Inflammatory macrophage treated with lipopolysaccharide for 4 hours (primary cell): ENCODE results near the gene DIAPH1.

Experiments
- DNase-seq: peaks from one replicate; pipeline ENCODE4 v3.0.0-alpha.2; 2020

Gene DIAPH1

DNA sequence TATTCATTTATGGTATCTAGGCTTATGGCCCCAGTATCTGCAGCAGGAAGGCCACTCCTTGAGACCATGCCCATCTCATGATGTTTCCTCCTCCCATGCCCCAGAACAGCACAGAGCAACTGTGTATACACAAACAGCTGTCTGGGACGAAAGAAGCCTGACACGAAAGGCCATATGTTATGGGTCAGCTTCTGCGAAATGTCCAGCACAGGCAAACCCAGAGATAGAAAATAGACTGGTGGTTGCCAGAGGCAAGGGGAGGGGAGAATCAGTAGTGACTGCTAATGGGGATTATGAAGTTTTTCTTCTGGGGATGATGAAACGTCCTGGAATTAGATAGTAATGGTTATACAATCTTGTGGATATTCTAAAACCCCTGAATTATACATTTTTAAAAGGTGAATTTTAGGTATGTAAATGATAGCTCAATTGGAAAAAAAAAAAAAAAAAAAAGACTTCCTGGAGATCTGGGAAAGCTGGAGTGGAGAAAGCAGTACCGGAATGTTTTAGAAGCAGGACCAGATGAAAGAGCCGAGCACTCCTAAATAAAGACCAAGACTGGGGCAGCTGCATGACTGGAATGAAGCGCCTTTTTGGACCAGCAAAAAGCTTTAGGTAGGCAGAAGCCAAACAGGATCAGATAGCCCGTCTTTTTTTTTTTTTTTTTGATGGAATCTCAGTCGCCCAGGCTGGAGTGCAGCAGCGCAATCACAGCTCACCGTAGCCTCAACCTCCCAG lies 100.8 kb downstream of the DIAPH1 start:
- no peak for DNase-seq

DNA sequence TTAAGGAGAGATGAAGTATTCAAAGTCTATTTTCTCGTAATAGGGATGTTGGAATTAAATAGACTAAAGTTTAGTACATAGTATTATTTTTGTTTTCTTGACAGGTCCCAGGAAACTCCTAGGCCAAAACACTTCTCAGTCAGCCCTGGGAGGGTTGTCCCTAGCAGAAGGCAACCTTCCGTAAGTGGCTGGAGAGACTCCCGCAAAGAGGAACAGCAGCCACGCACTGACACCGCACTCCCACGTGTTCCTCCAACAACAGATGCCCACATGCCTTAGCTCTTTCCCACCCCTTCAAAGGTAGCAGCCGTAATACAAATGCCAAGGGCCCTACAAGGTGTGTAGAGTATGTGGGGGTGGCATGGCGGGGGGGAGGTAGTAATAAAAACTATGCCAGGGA lies 101.5 kb downstream of the DIAPH1 start:
- peak; percentile 31 for DNase-seq

DNA sequence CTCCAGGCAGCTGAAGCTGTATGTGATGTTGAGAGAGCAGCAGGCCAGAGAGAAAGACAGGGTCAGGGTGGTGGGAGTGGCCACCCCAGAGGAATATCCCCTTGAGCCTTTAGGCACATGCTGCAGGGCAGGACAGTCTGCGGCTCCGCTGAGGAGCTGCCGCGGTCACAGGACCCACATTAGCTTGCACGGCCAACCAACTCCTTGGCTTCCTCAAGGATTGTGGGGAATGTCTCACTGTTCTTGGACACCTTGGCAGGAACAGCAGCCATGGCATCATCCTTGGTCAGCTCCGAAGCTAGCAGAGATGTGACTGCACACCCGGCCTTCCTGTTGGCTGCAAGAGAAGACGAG lies 102.2 kb downstream of the DIAPH1 start:
- DNase-seq = no peak

DNA sequence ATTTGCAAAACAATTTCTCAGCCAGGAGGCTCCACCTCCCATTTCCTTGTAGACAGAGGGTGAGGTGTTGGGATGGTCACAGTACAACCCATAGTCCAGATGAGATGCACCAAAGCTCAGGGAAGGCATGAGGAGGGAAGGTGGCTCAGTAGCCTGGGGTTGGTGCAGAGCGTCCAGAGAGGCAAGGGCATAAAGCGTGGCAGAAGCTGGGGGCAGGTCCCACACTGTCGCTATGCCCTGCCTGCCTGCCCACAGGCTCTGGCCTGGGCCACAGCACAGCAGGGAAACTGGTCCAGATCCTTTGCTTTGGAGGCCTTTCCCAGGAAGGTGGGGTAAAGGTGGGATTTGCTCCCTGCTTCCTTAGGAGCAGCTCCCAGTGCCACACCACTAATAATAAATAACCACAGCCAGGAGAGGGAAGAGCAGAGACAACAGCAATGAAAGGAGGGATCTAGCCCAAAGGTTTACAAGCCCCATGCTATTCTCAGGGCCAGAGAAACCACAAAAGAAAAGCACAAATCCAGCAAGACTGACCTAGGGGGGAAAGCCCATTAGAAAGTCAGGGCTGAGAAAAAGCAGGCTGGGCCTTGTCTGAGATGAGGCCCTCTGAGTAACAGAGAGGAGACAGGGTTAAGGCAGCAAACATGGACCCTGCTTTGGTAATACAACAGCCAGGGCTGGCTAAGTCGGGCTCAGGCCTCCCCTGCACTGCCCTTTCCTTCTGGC lies 102.7 kb downstream of the DIAPH1 start:
- no peak for DNase-seq

DNA sequence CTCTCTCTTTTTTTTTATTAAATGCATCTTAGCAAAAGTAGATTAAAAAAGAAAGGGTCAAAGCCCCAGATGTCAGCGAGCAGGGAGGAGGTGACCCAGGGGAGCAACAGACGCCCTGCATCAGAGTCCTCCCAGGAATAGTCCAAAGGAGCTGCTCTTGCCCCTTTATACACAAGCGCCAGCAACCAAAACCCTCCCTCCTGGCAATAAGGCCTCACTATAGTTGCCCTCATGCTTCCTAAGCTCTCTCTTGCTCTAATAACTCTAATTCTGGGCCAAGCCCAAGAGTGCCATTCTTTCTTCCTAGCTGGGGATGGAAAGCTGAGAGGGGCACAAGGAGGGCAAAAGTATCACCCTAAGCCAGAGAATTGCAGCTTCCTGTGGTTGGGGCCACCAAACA lies 103.7 kb downstream of the DIAPH1 start:
- no peak for DNase-seq

DNA sequence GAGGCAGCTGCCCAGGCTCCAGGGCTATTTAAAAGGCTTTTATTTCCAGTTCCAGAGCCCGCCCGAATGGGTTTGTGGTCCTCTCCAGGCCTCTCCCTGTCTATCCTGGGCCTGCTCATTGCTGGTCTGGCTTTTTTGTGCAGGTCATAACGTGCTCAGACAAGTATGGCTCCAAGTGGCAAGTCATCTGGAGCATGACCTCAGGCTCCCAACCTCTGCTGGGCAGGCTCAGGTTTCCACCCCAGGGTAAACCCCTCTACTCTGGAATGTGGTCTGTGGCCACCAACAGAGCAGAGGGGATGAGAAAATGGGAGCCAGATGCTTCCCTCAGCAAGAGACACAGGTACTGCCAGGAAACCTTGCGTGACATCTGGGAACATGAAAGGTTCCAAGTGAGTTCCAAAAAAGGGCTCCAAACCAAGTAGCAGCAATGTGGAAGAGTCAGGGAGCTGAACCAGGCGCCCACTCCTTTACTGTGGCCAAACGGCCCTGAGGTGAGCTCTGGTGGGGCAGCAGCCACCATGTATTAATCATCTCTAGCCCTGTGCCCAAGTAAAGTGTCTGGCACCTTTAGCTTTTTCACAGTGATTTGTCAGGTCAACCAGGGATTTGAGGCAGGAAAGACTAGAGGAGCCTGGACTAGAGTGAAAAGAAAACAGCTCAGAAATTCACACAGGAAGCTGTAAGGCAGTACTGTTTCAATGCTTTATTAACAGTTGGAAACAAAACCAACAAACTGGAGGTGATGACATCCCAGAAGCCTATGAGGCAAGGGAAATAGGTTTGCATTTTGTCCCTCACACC lies 104.3 kb downstream of the DIAPH1 start:
- no peak for DNase-seq

DNA sequence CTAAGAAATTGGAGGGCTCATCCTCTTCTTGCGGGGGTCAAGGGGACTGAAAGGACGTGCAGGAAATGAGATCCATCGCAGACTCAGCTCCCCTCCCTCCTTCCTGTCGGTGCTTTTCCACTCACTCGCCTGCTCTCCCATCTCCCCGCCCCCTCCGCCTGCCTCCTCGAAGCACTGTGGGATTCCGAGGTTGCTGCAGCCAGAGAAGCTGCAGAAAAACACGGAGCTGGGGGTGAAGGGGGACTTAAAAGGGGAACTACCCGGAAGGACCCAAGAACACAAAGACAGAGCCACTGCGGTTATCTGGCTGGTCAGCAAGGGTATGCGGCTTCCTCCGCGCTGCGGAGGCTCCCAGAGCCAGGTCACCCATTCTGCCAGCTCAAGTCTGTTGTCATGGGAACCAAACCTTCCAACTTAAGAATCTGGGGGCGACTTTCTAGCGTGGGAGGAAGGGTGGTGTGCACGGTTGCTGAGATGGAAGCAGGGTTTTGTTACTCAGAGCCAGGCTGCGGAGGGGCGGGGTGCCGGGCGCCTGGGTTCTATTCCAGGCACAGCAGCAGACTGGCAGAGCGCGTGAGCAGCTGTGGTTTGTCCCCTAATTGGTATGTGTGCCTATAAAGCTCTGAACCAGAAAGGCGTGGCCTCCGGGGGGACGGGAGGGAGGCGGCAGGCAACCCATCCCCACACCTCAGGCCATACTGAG lies 105.0 kb downstream of the DIAPH1 start:
- peak; percentile 79 for DNase-seq

DNA sequence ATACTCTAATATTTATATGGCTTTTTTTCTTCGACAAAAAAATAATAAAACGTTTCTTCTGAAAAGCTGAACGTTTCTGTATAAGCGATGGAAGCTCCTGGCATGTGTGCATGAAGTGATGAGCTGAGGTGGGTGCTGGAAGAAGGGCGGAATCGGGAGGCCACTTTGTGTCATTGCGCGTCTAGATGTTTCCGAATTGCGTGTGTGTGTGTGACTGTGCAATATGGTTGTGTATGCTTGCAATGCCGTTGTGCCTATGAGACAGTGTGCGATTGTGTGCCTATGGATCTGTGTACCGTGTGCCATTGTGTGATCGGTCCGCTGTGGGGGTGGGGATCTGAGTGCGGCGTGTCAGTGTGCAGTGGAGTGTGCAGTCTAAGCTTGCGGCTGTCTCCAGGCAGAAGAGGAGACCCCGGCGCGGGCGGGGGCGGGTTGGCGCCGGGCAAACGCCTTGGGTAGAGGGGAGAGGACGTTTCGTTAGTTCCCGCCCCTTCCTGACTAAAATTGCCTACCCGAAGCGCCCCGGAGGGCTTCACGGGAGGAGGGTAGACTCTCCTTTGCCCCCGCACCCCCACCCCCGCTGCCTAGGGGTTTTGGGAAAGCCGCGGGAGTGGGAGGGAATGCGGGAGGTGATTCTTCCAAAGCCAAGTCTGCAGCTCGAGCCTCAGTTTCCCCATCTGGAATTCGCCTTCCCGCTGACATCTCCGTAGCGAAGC lies 105.7 kb downstream of the DIAPH1 start:
- peak; percentile 52 for DNase-seq

DNA sequence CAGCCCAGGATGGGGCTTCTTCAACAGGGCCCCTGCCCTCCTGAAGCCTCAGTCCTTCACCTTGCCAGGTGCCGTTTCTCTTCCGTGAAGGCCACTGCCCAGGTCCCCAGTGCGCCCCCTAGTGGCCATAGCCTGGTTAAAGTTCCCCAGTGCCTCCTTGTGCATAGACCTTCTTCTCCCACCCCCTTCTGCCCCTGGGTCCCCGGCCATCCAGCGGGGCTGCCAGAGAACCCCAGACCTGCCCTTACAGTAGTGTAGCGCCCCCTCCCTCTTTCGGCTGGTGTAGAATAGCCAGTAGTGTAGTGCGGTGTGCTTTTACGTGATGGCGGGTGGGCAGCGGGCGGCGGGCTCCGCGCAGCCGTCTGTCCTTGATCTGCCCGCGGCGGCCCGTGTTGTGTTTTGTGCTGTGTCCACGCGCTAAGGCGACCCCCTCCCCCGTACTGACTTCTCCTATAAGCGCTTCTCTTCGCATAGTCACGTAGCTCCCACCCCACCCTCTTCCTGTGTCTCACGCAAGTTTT lies 106.3 kb downstream of the DIAPH1 start:
- DNase-seq = peak; percentile 59

DNA sequence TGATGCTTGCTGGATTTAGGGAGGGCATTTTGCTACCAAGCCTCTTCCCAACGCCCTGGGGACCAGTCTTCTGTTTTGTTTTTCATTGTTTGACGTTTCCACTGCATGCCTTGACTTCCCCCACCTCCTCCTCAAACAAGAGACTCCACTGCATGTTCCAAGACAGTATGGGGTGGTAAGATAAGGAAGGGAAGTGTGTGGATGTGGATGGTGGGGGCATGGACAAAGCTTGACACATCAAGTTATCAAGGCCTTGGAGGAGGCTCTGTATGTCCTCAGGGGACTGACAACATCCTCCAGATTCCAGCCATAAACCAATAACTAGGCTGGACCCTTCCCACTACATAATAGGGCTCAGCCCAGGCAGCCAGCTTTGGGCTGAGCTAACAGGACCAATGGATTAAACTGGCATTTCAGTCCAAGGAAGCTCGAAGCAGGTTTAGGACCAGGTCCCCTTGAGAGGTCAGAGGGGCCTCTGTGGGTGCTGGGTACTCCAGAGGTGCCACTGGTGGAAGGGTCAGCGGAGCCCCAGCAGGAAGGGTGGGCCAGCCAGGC lies 107.0 kb downstream of the DIAPH1 start:
- no peak for DNase-seq

DNA sequence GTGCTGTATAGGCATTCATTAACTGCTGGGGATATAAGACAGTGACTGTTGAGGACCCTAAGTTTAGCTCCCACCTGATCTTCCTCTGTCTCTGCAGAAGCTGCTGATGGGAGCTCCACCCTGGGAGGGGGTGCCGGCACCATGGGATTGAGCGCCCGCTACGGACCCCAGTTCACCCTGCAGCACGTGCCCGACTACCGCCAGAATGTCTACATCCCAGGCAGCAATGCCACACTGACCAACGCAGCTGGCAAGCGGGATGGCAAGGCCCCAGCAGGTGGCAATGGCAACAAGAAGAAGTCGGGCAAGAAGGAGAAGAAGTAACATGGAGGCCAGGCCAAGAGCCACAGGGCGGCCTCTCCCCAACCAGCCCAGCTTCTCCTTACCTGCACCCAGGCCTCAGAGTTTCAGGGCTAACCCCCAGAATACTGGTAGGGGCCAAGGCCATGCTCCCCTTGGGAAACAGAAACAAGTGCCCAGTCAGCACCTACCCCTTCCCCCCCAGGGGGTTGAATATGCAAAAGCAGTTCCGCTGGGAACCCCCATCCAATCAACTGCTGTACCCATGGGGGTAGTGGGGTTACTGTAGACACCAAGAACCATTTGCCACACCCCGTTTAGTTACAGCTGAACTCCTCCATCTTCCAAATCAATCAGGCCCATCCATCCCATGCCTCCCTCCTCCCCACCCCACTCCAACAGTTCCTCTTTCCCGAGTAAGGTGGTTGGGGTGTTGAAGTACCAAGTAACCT lies 107.8 kb downstream of the DIAPH1 start:
- DNase-seq = no peak

DNA sequence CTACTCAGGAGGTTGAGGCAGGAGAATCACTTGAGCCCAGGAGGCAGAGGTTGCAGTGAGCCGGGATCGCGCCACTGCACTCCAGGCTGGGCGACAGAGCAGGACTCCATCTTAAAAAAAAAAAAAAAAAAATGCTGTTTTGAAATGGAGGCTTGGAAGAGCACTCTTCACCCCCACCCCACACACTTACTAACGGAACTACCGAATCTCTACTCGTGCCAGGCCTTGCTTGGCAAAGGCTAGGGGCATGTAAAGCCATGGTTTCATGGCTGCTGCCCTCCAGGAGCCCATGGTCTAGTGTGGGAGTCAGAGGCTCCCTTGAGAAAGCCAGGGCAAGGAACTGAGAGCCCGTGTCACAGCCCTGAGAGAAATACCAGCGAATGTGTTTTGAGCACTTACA lies 108.6 kb downstream of the DIAPH1 start:
- no peak for DNase-seq

DNA sequence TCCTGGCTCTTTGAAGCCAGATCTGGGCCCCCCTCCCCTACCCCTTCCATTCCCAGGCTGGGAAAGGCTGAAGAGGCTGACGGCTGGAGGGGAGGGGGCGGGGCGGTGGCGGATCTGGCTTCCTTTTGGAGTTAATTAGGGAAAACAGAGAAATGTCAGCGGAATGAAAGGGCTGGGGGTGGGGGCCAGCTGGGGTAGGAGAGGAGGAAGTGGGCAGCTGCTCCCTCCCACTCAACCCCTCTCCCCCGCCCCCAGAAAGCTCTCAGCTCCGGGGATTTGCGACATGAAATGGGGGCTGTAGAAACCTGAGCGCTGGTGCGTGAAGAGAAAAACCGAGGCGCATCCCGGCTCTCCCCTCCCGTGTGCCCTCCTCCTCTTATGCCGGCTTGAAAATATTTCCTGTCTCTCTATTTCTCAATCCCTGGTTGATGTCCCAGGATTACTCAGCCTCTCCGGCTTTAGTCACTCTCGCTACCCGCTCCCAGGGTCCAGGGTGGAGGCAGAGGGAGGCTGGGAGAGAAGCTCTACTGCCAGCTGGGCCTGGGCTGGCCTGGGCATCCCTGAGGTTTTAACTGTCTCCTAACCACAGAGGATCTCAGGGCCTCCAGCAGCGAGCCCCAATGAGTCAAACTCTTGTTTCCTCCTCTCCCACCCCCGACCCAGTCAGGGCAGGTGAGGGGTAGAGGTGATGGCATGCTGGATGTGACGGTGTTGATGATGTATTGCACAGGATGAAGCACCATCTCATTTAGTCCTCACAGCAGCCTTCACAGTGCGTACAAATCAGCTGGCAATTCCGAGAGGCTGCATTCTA lies 109.8 kb downstream of the DIAPH1 start:
- peak; percentile 67 for DNase-seq

DNA sequence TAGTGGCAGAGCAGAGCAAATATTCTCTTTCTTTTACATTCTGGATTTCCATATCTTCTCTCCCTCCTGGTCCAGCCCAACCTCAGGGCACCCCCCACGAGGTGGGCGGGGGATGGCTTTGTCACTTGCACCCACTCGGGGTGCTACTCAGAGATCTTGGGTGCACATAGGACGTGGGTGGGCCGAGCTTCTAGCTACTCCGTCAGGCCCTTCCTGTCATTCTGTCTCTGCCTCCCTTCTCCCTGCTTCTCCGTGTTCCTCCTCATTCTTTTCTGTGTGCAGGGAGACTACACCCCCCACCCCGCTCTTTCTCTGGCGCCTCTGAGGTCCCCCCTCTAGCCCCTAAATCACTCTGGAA lies 110.4 kb downstream of the DIAPH1 start:
- DNase-seq = no peak

DNA sequence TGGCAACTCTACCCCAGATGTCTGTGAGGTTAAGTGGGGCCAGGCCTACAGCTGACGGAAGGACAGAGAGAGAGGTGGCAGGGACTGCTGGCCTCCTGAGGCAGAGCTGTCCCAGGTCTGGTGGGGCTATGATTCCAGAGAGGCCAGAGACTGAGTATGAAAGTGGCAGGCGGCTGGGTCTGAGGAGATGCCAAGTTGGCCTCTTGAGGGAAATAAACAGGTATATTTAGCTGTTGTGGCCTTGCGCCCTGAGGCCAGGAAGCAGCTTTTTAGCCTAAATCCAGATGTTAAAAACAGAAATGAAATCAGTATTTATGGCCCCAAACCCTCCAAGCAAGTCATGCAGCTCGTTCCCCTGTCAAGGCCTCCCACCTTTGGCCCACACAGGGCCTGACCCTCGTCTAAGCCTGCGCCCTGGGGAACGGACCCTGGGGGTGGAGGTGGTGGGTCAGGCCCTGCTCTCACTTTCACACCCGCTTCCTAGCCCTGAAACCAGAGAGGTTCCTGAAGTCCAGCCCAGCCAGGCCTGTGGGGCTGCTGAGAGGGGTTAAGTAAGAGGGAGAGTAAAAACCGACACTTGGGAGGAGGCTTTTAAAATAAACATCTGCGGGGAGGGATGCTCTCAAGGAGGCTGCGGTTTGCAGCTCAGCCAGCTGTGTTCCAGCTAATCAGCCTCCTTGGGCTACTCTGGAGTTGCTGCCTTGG lies 111.3 kb downstream of the DIAPH1 start:
- DNase-seq = no peak

DNA sequence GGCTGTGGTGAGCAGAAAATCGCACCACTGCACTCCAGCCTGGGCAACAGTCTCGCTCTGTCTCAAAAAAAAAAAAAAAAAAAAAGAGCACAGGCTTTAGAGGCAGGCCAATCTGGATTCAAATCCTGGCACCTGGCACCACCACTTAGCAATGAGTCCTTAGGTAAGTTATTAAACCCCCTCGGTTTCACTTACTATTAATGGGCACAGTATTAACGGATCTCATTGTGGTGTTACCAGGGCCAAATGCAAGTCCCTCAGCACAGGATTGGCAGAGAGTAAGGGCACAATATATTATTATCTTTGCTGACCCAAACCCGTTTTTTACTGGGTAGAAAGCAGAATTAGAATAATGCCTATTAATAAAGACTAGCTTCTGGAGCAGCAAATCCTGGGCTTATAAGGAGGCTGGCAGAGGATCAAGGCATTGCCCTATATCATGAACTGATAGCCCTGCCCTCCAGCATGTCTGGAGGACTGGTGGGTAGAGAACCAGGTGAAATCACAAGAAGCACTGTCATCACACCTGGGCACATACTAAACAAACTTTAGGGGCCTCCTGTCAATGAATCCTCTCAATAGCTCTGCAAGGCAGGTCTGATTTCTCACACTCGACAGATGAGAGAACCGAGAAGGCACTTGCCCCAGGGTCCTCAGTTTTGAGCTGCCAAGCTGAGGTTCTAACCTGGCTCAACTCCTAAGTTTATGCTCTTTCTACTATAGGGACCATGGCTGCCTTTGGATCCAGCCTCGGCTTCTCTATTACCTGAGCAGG lies 112.2 kb downstream of the DIAPH1 start:
- no peak for DNase-seq

DNA sequence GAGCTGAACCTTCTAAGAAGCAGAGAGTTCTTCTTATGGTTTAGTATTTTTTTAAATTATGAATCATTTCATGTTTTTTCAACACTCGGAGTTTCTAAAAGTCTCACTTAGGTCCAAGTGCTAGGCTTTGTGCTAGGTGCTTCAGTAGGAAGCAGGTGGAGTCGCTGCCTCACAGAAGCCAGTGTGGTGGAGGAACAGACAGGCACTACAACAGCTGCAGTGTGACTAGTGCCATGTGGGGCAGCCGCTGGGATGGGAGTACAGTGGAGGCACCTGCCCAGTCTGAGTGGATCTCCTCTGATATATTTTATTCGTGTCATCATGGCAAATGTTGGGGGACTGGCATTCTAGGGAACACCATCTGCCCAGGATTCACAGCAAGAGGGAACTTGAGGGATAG lies 114.6 kb downstream of the DIAPH1 start:
- no peak for DNase-seq

DNA sequence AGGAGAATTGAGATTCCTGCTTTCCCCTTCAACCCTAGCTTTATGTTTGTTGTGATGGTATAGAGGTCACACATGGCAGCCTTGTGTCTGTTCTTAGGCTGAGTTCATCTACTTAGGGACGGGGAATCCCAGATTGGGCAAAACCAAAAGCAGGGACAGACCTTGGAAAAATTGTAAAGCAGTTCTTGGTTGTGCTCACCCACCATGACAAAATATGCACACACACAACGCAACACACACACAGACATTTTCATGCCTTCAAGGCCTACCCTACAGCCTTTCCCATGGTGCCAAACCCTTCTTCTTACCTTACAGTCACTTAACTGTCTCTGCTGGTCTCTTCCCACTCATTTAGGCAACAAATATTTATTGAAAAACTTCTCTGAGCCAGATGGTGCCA lies 115.1 kb downstream of the DIAPH1 start:
- no peak for DNase-seq

DNA sequence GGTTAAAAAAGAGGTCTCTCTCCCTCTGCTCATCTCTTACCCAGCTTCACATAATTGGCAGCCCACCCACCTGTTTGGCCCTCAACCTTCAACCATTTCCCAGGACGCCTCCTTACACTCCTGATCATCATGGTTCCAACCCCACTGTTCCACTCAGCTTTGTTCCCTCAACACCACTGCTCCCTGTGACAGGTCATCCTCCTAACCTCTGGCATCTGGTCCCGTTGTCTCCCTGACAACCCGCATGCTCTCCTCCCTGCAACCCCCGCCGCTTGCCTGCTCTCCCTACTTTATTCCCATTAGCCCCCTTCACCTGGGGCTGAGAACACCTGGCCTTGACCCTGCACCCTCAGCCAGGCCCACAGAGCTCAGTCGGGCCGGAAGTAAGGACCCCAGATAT lies 117.0 kb downstream of the DIAPH1 start:
- no peak for DNase-seq
